Central memory CD4-positive, alpha-beta T cell (primary cell): ENCODE results near the gene CCNYL1.
"Not testable (repeated sequence)": the region's sequence is repeated elsewhere in the genome, so short reads cannot be mapped to it uniquely, and the experiment has no call there.

Experiments used
- DNase-seq: peaks from one replicate; pipeline ENCODE4 v3.0.0; 2022
- total RNA-seq, 3 experiments: gene quantifications; one replicate each; lab custom pipeline; 2026; lab: John Stamatoyannopoulos, UW

Gene CCNYL1
- total RNA-seq, result 14.1 to 20.6 (median 18.7) reads per million in 3 experiments

- peak; percentile 98 for DNase-seq
These were observed at the start of gene CCNYL1 for GRCh38 chr2:207710814-207711740. CCNYL1 (plus strand) TSS chr2:207711640; CDS start chr2:207711897, 257 bp downstream.

GRCh38 chr2:207662203-207662602, 49.2 kb upstream of the CCNYL1 start:
- DNase-seq, result no peak

GRCh38 chr2:207663870-207664545, 47.4 kb upstream of the CCNYL1 start:
- no peak for DNase-seq

GRCh38 chr2:207670887-207671286, 40.6 kb upstream of the CCNYL1 start:
- no peak for DNase-seq

GRCh38 chr2:207673431-207673830, 38.0 kb upstream of the CCNYL1 start:
- no peak for DNase-seq

- DNase-seq, result no peak
These were observed 37.1 kb upstream of the CCNYL1 start for GRCh38 chr2:207674266-207674774.

- no peak for DNase-seq
These were observed 36.6 kb upstream of the CCNYL1 start for GRCh38 chr2:207674826-207675225.

- DNase-seq, result no peak
These were observed 34.5 kb upstream of the CCNYL1 start for GRCh38 chr2:207676827-207677354.

GRCh38 chr2:207681431-207681830, 30.0 kb upstream of the CCNYL1 start:
- DNase-seq, result no peak

- DNase-seq, result no peak
These were observed 28.9 kb upstream of the CCNYL1 start for GRCh38 chr2:207682557-207682956.

- no peak for DNase-seq
These were observed 28.0 kb upstream of the CCNYL1 start for GRCh38 chr2:207683438-207683837.

GRCh38 chr2:207683879-207684627, 27.4 kb upstream of the CCNYL1 start:
- DNase-seq, result no peak

GRCh38 chr2:207686812-207687211, 24.6 kb upstream of the CCNYL1 start:
- DNase-seq, result no peak

GRCh38 chr2:207688597-207688996, 22.8 kb upstream of the CCNYL1 start:
- no peak for DNase-seq

GRCh38 chr2:207690845-207691461, 20.5 kb upstream of the CCNYL1 start:
- not testable (repeated sequence) for DNase-seq

- peak; percentile 36 for DNase-seq
These were observed 19.0 kb upstream of the CCNYL1 start for GRCh38 chr2:207692206-207693065.

GRCh38 chr2:207693641-207694249, 17.7 kb upstream of the CCNYL1 start:
- no peak for DNase-seq

- DNase-seq, result no peak
These were observed 16.6 kb upstream of the CCNYL1 start for GRCh38 chr2:207694811-207695281.

- DNase-seq, result no peak
These were observed 16.1 kb upstream of the CCNYL1 start for GRCh38 chr2:207695293-207695692.

- DNase-seq, result not testable (repeated sequence)
These were observed 14.5 kb upstream of the CCNYL1 start for GRCh38 chr2:207696911-207697310.
